ENCODE measurements around the gene DNAJC21.

DNA sequence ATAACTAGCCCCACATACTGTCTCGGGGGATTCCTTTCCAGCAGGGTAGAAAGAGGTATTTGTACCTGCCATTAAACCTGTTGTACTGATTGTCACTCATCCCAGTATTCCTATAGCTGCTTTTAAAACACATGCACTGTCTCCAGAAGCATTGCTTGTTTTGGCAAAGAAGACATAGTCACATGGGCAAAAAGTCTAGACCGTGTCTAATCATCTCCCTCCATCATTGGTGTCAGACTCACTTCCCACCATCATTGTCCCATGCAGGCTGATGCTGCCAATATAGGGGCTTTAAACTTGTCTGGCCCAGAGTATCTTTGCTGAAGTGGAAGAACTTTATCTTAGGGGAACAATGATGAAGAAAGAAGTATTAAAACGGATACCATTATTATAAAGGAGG is 12.6 kb downstream of the DNAJC21 start:
- TF ChIP-seq POLR2A (IDR thresholded peaks at IDR 0.05; ENCODE audit: low read depth, low read length) (no peak), EZH2 (IDR thresholded peaks at IDR 0.05; ENCODE audit: borderline replicate concordance, control insufficient read depth, low read depth, low read length) (no peak), RELA (IDR thresholded peaks at IDR 0.05; ENCODE audit: borderline replicate concordance, partially characterized antibody) (no peak), JUNB (IDR thresholded peaks at IDR 0.05) (no peak), FOXK2 (IDR thresholded peaks at IDR 0.05) (no peak)
